Loucy (cell line): ENCODE measurements around the gene ZNF600.
"Not testable (repeated sequence)": the region's sequence is repeated elsewhere in the genome, so short reads cannot be mapped to it uniquely, and the experiment has no call there.

Experiments
- CTCF ChIP-seq: fragments of 200-600 bp; sonication (generic); conservative IDR thresholded peaks from 2 replicates; pipeline ENCODE4 v1.5.1; 2014; ENCODE audit warnings: mild to moderate bottlenecking, antibody characterized with exemption, low read length
- EZH2phosphoT487 ChIP-seq: fragments of 200-600 bp; IDR thresholded peaks from 2 replicates; pipeline ENCODE4 v1.6.1; 2018; ENCODE audit warnings: antibody characterized with exemption, mild to moderate bottlenecking, moderate library complexity, borderline replicate concordance

- not testable (repeated sequence) for TF ChIP-seq CTCF, EZH2phosphoT487
Measured at GRCh38 chr19:52726051-52726450, 60.5 kb downstream of the ZNF600 start.
